GM23338 (cell line): Measurements from ENCODE around the gene MGAT3. TPM values are rescaled to one million over a fixed set of nuclear protein-coding genes. Genes with fewer than 3 reads are reported as not detected.

ENCODE experiments used
- ATAC-seq: fragments of 200-7000 bp; cut with Tn5 transposase; 3 replicates; pipeline ENCODE4 v1.9.1; 2020
- DNase-seq: peaks from one replicate; pipeline ENCODE4 v3.0.0-alpha.2; 2015; ENCODE audit warnings: low spot score
- H2AFZ ChIP-seq: fragments of 200-600 bp; sonication (generic); 2 replicates; pipeline ENCODE4 v1.8.0; 2016; ENCODE audit warnings: antibody characterized with exemption, mild to moderate bottlenecking, moderate library complexity
- H3F3A ChIP-seq: fragments of 200-600 bp; sonication (generic); replicated peaks from 2 replicates; pipeline ENCODE4 v1.8.0; 2017; ENCODE audit warnings: antibody characterized with exemption, mixed run types, low read depth
- H3K27ac ChIP-seq: fragments of 200-600 bp; sonication (generic); 2 replicates; pipeline ENCODE4 v1.6.1; 2016; ENCODE audit warnings: low read depth
- H3K27me3 ChIP-seq: fragments of 200-600 bp; sonication (generic); 2 replicates; pipeline ENCODE4 v1.8.0; 2016; ENCODE audit warnings: mild to moderate bottlenecking, mixed run types, moderate library complexity; ENCODE audit not compliant: insufficient read depth
- H3K36me3 ChIP-seq: fragments of 200-600 bp; sonication (generic); 2 replicates; pipeline ENCODE4 v1.8.0; 2016; ENCODE audit warnings: mild to moderate bottlenecking; ENCODE audit not compliant: insufficient read depth
- H3K4me1 ChIP-seq: fragments of 200-600 bp; sonication (generic); 2 replicates; pipeline ENCODE4 v1.8.0; 2016; ENCODE audit warnings: mild to moderate bottlenecking, moderate library complexity; ENCODE audit not compliant: insufficient read depth
- H3K4me2 ChIP-seq: fragments of 200-600 bp; sonication (generic); 2 replicates; pipeline ENCODE4 v1.7.1; 2017; ENCODE audit warnings: mixed run types
- H3K4me3 ChIP-seq: fragments of 200-600 bp; sonication (generic); 2 replicates; pipeline ENCODE4 v1.6.1; 2016; ENCODE audit warnings: mixed run types
- H3K79me2 ChIP-seq: fragments of 200-600 bp; sonication (generic); replicated peaks from 2 replicates; pipeline ENCODE4 v1.8.0; 2017; ENCODE audit warnings: mild to moderate bottlenecking; ENCODE audit not compliant: insufficient read depth
- H3K9me2 ChIP-seq: fragments of 200-600 bp; sonication (generic); 2 replicates; pipeline ENCODE4 v1.8.0; 2017; ENCODE audit not compliant: insufficient read depth
- H4K20me1 ChIP-seq: fragments of 200-600 bp; sonication (generic); replicated peaks from 2 replicates; pipeline ENCODE4 v1.8.0; 2017; ENCODE audit warnings: mild to moderate bottlenecking; ENCODE audit not compliant: insufficient read depth
- H3K27ac Mint-ChIP-seq: 2 replicates; pipeline ENCODE4 v1.8.0; 2020; ENCODE audit warnings: inconsistent platforms, mild to moderate bottlenecking, moderate library complexity, mixed read lengths
- H3K27me3 Mint-ChIP-seq: 3 replicates; pipeline ENCODE4 v1.8.0; 2022; ENCODE audit warnings: low read depth, mild to moderate bottlenecking, moderate library complexity, mixed read lengths, inconsistent platforms; ENCODE audit not compliant: insufficient read depth, poor library complexity
- H3K36me3 Mint-ChIP-seq: 3 replicates; pipeline ENCODE4 v1.8.0; 2021; ENCODE audit warnings: low read depth, mild to moderate bottlenecking, inconsistent platforms, moderate library complexity, mixed read lengths
- H3K4me1 Mint-ChIP-seq: 3 replicates; pipeline ENCODE4 v1.8.0; 2020; ENCODE audit warnings: mild to moderate bottlenecking, inconsistent platforms, mixed read lengths
- H3K4me3 Mint-ChIP-seq: 3 replicates; pipeline ENCODE4 v1.8.0; 2021; ENCODE audit warnings: moderate library complexity, mild to moderate bottlenecking, inconsistent platforms, mixed read lengths
- H3K9me3 Mint-ChIP-seq: 3 replicates; pipeline ENCODE4 v1.8.0; 2020; ENCODE audit warnings: moderate library complexity, mild to moderate bottlenecking, inconsistent platforms, mixed read lengths
- EZH2 ChIP-seq: fragments of 200-600 bp; sonication (generic); IDR thresholded peaks from one replicate; pipeline ENCODE4 v1.8.0; 2017; ENCODE audit warnings: antibody characterized with exemption, mild to moderate bottlenecking, low read depth; ENCODE audit not compliant: unreplicated experiment
- EZH2phosphoT487 ChIP-seq: fragments of 200-600 bp; sonication (generic); IDR thresholded peaks from one replicate; pipeline ENCODE4 v1.8.1; 2018; ENCODE audit warnings: antibody characterized with exemption; ENCODE audit not compliant: unreplicated experiment
- NANOG ChIP-seq: IDR thresholded peaks from 2 replicates; pipeline ENCODE4 v1.6.1; 2016; ENCODE audit warnings: antibody characterized with exemption, borderline replicate concordance
- ZNF331 ChIP-seq: fragments of 250-450 bp; sonication (Bioruptor Pico); IDR thresholded peaks from 2 replicates; pipeline ENCODE4 v1.5.0; 2020; ENCODE audit warnings: low read depth, mild to moderate bottlenecking, moderate library complexity
- polyA plus RNA-seq: library from polyadenylated mRNA; unstranded; fragments of >200 nt; fragmentation: Nextera tagmentation; extraction: Ambion mirVana; gene quantifications from 2 replicates; pipeline ENCODE4 v1.2.1, GENCODE V29; 2016
- total RNA-seq: library from RNA; depleted of rRNA; stranded (reverse); fragments of >200 nt; shearing (Covaris generic); gene quantifications from 2 replicates; pipeline ENCODE4 v1.2.3, GENCODE V29; 2014
- TF ChIP-seq, protein P1 (sequence below): IDR thresholded peaks from 2 replicates; pipeline ENCODE4 v1.6.1; 2016; ENCODE audit warnings: antibody characterized with exemption
- TF ChIP-seq, protein P2 (sequence below): fragments of 250-450 bp; sonication (Bioruptor Pico); IDR thresholded peaks from 2 replicates; pipeline ENCODE4 v1.5.0; 2020; ENCODE audit warnings: mild to moderate bottlenecking, moderate library complexity

The MGAT3 gene
- total and polyA plus RNA-seq, 2 experiments from 2014 or later = 1.7 to 10.2 TPM

DNA sequence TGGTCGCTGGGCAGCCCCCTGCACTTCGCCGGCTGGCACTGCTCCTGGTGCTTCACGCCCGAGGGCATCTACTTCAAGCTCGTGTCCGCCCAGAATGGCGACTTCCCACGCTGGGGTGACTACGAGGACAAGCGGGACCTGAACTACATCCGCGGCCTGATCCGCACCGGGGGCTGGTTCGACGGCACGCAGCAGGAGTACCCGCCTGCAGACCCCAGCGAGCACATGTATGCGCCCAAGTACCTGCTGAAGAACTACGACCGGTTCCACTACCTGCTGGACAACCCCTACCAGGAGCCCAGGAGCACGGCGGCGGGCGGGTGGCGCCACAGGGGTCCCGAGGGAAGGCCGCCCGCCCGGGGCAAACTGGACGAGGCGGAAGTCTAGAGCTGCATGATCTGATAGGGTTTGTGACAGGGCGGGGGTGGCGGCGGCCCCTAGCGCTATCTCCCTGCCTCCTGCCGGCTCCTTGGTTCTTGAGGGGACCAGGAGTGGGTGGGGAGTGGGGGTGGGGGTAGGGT, 31.8 kb downstream of the MGAT3 start:
- DNase-seq = no peak
- no peak overlapping the region for H3K4me3 Mint-ChIP-seq
- H3K4me3 ChIP-seq = no peak overlapping the region
- H4K20me1 ChIP-seq = no peaks in the 10 kb centered on the region; the same call in 1 of the 2 replicates
- H3K4me1 Mint-ChIP-seq = peaks cover 10% of the 10 kb centered on the region
- no peak overlapping the region for H2AFZ ChIP-seq
- H3K27ac Mint-ChIP-seq = no peak overlapping the region
- no peak overlapping the region for H3K4me2 ChIP-seq
- no peaks in the 10 kb centered on the region for H3F3A ChIP-seq
- no peaks in the 10 kb centered on the region for H3K4me1 ChIP-seq
- TF ChIP-seq, protein P1, sequence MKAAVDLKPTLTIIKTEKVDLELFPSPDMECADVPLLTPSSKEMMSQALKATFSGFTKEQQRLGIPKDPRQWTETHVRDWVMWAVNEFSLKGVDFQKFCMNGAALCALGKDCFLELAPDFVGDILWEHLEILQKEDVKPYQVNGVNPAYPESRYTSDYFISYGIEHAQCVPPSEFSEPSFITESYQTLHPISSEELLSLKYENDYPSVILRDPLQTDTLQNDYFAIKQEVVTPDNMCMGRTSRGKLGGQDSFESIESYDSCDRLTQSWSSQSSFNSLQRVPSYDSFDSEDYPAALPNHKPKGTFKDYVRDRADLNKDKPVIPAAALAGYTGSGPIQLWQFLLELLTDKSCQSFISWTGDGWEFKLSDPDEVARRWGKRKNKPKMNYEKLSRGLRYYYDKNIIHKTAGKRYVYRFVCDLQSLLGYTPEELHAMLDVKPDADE = no peak
- TF ChIP-seq, protein P2, sequence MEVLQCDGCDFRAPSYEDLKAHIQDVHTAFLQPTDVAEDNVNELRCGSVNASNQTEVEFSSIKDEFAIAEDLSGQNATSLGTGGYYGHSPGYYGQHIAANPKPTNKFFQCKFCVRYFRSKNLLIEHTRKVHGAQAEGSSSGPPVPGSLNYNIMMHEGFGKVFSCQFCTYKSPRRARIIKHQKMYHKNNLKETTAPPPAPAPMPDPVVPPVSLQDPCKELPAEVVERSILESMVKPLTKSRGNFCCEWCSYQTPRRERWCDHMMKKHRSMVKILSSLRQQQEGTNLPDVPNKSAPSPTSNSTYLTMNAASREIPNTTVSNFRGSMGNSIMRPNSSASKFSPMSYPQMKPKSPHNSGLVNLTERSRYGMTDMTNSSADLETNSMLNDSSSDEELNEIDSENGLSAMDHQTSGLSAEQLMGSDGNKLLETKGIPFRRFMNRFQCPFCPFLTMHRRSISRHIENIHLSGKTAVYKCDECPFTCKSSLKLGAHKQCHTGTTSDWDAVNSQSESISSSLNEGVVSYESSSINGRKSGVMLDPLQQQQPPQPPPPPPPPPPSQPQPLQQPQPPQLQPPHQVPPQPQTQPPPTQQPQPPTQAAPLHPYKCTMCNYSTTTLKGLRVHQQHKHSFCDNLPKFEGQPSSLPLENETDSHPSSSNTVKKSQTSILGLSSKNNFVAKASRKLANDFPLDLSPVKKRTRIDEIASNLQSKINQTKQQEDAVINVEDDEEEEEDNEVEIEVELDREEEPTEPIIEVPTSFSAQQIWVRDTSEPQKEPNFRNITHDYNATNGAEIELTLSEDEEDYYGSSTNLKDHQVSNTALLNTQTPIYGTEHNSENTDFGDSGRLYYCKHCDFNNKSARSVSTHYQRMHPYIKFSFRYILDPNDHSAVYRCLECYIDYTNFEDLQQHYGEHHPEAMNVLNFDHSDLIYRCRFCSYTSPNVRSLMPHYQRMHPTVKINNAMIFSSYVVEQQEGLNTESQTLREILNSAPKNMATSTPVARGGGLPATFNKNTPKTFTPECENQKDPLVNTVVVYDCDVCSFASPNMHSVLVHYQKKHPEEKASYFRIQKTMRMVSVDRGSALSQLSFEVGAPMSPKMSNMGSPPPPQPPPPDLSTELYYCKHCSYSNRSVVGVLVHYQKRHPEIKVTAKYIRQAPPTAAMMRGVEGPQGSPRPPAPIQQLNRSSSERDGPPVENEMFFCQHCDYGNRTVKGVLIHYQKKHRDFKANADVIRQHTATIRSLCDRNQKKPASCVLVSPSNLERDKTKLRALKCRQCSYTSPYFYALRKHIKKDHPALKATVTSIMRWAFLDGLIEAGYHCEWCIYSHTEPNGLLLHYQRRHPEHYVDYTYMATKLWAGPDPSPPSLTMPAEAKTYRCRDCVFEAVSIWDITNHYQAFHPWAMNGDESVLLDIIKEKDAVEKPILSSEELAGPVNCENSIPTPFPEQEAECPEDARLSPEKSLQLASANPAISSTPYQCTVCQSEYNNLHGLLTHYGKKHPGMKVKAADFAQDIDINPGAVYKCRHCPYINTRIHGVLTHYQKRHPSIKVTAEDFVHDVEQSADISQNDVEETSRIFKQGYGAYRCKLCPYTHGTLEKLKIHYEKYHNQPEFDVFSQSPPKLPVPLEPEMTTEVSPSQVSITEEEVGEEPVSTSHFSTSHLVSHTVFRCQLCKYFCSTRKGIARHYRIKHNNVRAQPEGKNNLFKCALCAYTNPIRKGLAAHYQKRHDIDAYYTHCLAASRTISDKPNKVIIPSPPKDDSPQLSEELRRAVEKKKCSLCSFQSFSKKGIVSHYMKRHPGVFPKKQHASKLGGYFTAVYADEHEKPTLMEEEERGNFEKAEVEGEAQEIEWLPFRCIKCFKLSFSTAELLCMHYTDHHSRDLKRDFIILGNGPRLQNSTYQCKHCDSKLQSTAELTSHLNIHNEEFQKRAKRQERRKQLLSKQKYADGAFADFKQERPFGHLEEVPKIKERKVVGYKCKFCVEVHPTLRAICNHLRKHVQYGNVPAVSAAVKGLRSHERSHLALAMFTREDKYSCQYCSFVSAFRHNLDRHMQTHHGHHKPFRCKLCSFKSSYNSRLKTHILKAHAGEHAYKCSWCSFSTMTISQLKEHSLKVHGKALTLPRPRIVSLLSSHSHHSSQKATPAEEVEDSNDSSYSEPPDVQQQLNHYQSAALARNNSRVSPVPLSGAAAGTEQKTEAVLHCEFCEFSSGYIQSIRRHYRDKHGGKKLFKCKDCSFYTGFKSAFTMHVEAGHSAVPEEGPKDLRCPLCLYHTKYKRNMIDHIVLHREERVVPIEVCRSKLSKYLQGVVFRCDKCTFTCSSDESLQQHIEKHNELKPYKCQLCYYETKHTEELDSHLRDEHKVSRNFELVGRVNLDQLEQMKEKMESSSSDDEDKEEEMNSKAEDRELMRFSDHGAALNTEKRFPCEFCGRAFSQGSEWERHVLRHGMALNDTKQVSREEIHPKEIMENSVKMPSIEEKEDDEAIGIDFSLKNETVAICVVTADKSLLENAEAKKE (CRISPR knock-in tag) = no peak
- no peak for TF ChIP-seq NANOG
- TF ChIP-seq ZNF331 (CRISPR knock-in tag) = no peak
- no peak for TF ChIP-seq EZH2phosphoT487
- TF ChIP-seq EZH2 = no peak
- H3K27me3 Mint-ChIP-seq = peaks cover 5% of the 10 kb centered on the region
- H3K27me3 ChIP-seq = no peaks in the 10 kb centered on the region
- H3K79me2 ChIP-seq = no peaks in the 10 kb centered on the region
- ATAC-seq = no peak
- H3K27ac ChIP-seq = no peak overlapping the region
- no peaks in the 10 kb centered on the region for H3K36me3 ChIP-seq
- no peaks in the 10 kb centered on the region for H3K9me3 Mint-ChIP-seq
- H3K9me2 ChIP-seq = no peaks in the 10 kb centered on the region
- H3K36me3 Mint-ChIP-seq = no peaks in the 10 kb centered on the region
